ENCODE results near the gene B3GALT6.

Gene B3GALT6

GRCh38 chr1:1279028-1279427, 47.0 kb downstream of the B3GALT6 start:
- no peak for TF ChIP-seq EP300 (IDR thresholded peaks at IDR 0.05; ENCODE audit: borderline replicate concordance)
- TF ChIP-seq USF1 (IDR thresholded peaks at IDR 0.05), result no peak
- TF ChIP-seq TAF1 (IDR thresholded peaks at IDR 0.05; ENCODE audit: low read depth), result no peak
- no peak for TF ChIP-seq CEBPB (IDR thresholded peaks at IDR 0.05)
- TF ChIP-seq RAD21 (IDR thresholded peaks at IDR 0.05; ENCODE audit: low read depth), result no peak
- no peak for TF ChIP-seq REST (IDR thresholded peaks at IDR 0.05; ENCODE audit: low read depth)
- TF ChIP-seq CREB1 (IDR thresholded peaks at IDR 0.05; ENCODE audit: low read depth), result no peak
- TF ChIP-seq EGR1 (IDR thresholded peaks at IDR 0.05), result no peak
- TF ChIP-seq NFIC (IDR thresholded peaks at IDR 0.05), result no peak

GRCh38 chr1:1280782-1281481, 48.9 kb downstream of the B3GALT6 start:
- TF ChIP-seq USF1 (IDR thresholded peaks at IDR 0.05), result no peak
- TF ChIP-seq MAX (IDR thresholded peaks at IDR 0.05), result no peak
- no peak for TF ChIP-seq EGR1 (IDR thresholded peaks at IDR 0.05)
- TF ChIP-seq NFIC (IDR thresholded peaks at IDR 0.05), result no peak
- TF ChIP-seq FOXM1 (IDR thresholded peaks at IDR 0.05; ENCODE audit: borderline replicate concordance, low read depth), result no peak
- TF ChIP-seq CEBPB (IDR thresholded peaks at IDR 0.05), result no peak
- no peak for TF ChIP-seq TEAD4 (IDR thresholded peaks at IDR 0.05)
- TF ChIP-seq RAD21 (IDR thresholded peaks at IDR 0.05; ENCODE audit: low read depth), result no peak
- no peak for TF ChIP-seq CREB1 (IDR thresholded peaks at IDR 0.05; ENCODE audit: low read depth)
- TF ChIP-seq REST (IDR thresholded peaks at IDR 0.05; ENCODE audit: low read depth), result no peak
- no peak for TF ChIP-seq TAF1 (IDR thresholded peaks at IDR 0.05; ENCODE audit: low read depth)
- TF ChIP-seq ZBTB7A (IDR thresholded peaks at IDR 0.05; ENCODE audit: low read depth), result no peak
- no peak for TF ChIP-seq EP300 (IDR thresholded peaks at IDR 0.05; ENCODE audit: borderline replicate concordance)
- TF ChIP-seq YY1 (IDR thresholded peaks at IDR 0.05; ENCODE audit: low read depth), result no peak

- peak; percentile 68 for TF ChIP-seq NFIC (IDR thresholded peaks at IDR 0.05)
- no peak for TF ChIP-seq TEAD4 (IDR thresholded peaks at IDR 0.05)
- TF ChIP-seq ZBTB7A (IDR thresholded peaks at IDR 0.05; ENCODE audit: low read depth), result peak; percentile 37; the same call in 1 of the 2 replicates
- 0 out of 2 replicates have a peak, but pooled peaks have one; percentile 12 for TF ChIP-seq EGR1 (IDR thresholded peaks at IDR 0.05)
- no peak for TF ChIP-seq RAD21 (IDR thresholded peaks at IDR 0.05; ENCODE audit: low read depth)
These were observed 49.7 kb downstream of the B3GALT6 start for GRCh38 chr1:1281533-1282321.

GRCh38 chr1:1282998-1283397, 51.0 kb downstream of the B3GALT6 start:
- TF ChIP-seq FOXM1 (IDR thresholded peaks at IDR 0.05; ENCODE audit: borderline replicate concordance, low read depth), result no peak
- no peak for TF ChIP-seq ZBTB7A (IDR thresholded peaks at IDR 0.05; ENCODE audit: low read depth)
- no peak for TF ChIP-seq TEAD4 (IDR thresholded peaks at IDR 0.05)
- TF ChIP-seq TCF12 (IDR thresholded peaks at IDR 0.05; ENCODE audit: low read depth), result no peak
- TF ChIP-seq CEBPB (IDR thresholded peaks at IDR 0.05), result no peak
- no peak for TF ChIP-seq USF1 (IDR thresholded peaks at IDR 0.05)
- TF ChIP-seq CREB1 (IDR thresholded peaks at IDR 0.05; ENCODE audit: low read depth), result no peak
- TF ChIP-seq EP300 (IDR thresholded peaks at IDR 0.05; ENCODE audit: borderline replicate concordance), result no peak
- TF ChIP-seq NFIC (IDR thresholded peaks at IDR 0.05), result no peak
- TF ChIP-seq MAX (IDR thresholded peaks at IDR 0.05), result no peak
- TF ChIP-seq RAD21 (IDR thresholded peaks at IDR 0.05; ENCODE audit: low read depth), result no peak
- TF ChIP-seq TAF1 (IDR thresholded peaks at IDR 0.05; ENCODE audit: low read depth), result no peak
- no peak for TF ChIP-seq EGR1 (IDR thresholded peaks at IDR 0.05)
- TF ChIP-seq YY1 (IDR thresholded peaks at IDR 0.05; ENCODE audit: low read depth), result no peak
- no peak for TF ChIP-seq REST (IDR thresholded peaks at IDR 0.05; ENCODE audit: low read depth)
